ENCODE data around the gene RNF225. TPM values are rescaled to one million over a fixed set of nuclear protein-coding genes. Genes with fewer than 3 reads are reported as not detected.
"Not testable (repeated sequence)": the region's sequence is repeated elsewhere in the genome, so short reads cannot be mapped to it uniquely, and the experiment has no call there.

RNF225 gene
- polyA plus RNA-seq, 4 donors: 0.10 TPM; not detected in 3

DNA sequence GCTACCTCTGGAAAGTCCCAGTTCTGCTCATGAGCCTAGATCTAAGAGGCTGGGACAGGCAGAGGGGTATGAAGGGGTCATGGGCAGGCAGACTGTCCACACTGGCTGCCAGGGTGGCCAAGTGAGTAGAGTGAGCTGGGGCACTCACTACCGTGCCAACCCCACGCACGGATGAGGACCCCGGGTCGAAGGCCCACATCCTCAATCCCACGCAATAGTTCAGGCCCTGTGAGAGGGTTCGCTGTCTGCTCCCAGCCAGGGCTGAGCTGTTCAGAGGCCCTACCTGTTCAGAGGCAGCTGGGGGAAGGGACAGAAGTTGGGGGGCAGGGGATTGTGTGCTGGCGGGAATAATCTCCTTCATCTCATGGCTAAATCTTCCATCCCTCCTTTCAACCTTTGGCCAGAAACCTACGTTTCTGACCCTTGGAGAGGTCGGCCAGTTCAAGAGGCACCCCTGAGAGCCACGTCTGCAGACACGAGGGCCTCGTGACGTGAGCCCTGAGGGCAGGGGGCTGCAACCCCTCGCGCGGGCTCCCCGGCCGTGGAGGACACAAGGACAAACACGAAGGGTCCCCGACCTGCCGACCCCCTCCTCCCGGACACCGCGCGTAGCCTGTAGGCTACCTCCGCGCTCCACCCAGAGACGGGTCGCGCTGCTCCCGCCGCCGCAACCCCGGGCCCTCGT lies 9.4 kb upstream of the RNF225 start:
- DNase-seq (ENCODE audit: low read depth in 4 of 4, low spot score in 3 of 4): no peak

DNA sequence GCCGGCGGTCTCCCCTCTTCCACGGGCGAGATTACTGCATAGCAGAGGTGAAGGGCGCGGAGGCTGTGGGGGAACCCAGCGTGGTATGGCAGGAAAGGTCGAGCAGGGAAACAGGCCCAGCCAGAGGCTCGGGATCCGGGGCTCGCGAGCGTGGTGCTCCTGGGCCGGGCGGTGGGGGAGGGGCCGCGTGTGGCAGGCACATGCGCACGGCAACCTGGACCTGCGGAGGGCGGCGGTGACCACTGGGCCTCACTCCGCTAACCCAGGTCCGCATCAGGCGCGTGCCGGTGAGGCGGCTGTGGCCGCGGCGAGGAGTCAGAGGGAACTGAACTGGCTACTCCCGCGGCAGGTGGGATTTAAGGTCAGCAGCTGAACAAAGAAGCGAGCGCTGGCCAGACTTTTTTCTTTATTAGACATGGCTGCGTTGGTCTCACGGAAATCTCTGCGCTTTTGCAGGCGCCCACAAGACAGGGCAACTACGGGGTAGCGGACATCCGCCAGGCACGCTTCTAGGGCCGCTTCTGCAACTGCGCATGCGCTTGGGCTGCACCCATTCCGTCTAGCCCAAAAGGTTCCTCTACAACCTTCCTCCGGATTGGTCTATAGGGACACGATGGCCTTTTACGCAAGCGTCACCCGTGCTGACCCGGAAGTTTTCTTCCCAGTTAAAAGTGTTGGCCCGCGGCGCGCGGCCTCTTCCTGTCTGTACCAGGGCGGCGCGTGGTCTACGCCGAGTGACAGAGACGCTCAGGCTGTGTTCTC lies 8.7 kb upstream of the RNF225 start, which contains the start of gene RPS5:
Gene RPS5 (plus strand): TSS at position 694 of the 762 bp plus-strand sequence. CDS start 869 bp downstream, outside the sequence.
- peak; percentile 95 to 98 (median 98) for DNase-seq (ENCODE audit: low read depth in 4 of 4, low spot score in 3 of 4)

DNA sequence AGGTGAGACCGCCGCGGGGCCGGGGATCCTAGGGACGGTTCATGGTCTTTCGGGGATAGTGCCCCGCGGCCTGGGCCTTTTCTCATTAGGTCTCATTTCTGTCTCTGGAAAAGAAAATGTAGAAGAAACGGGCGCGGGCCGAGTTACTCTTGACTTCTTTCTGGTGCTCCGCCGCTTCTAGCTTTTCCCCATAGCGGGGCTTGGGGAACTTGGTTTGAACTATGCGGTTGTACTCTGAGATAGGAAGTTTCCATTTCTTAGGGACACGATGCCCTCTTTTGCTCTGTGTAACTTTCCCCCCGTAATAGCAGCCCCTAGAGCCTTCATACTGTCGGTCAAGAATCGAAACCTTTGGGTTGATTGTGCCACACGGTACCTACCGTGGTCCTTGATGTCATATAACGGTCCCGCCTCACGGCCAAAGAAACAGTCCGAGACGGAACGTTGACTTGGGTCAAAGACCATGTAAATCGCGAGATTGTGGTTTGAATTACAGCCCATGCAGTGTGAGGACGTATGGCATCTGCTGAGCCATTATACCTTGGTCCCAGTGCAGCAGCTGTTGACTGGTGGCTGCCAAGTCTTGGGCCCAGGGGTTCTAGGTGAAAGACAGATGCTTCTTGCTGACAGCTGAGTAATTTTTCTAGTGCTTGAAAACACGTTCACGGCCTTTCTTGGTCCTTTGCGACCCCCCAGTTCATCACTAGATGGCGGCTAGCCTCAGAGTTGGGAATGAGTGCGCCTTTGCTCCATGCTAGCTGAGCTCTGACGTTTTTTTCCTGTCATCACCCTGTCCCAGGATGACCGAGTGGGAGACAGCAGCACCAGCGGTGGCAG lies 7.9 kb upstream of the RNF225 start:
- no peak for DNase-seq (ENCODE audit: low read depth in 4 of 4, low spot score in 3 of 4)

DNA sequence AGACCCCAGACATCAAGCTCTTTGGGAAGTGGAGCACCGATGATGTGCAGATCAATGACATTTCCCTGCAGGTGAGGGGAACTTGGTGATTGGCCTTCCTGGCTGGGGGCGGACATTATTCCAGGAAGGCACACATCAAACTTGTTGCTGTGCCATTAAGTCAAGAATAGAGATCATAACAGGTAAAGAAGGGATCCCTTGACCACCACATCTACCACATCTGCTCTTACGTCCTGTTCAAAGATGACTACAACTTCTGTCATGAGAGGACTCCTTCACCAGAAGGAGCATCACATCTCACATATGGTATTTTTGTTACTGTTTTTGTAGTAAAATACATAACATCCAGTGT lies 7.3 kb upstream of the RNF225 start:
- no peak for DNase-seq (ENCODE audit: low read depth in 4 of 4, low spot score in 3 of 4)

DNA sequence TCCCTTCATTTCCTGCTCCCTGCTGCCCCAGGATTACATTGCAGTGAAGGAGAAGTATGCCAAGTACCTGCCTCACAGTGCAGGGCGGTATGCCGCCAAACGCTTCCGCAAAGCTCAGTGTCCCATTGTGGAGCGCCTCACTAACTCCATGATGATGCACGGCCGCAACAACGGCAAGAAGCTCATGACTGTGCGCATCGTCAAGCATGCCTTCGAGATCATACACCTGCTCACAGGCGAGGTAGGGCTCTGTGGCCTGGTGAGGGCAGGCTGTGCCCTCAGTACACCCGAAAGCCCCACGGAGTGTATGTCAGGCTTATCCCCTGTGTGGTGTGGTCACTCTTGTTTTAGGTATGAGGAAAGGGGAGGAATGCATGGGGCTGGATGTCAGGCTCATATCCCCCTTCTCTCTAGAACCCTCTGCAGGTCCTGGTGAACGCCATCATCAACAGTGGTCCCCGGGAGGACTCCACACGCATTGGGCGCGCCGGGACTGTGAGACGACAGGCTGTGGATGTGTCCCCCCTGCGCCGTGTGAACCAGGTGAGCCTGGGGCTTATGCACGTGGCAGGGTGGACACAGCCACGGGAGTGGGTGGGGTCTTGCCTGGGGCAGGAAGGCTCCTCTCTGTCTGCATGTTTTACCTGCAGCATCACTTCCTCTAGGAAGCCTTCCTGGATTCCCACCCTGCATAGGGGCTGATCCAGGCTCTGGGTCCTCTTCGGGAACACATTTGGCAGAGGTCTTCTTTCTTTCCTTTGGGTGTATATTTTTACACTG lies 2.3 kb upstream of the RNF225 start:
- no peak for DNase-seq (ENCODE audit: low read depth in 4 of 4, low spot score in 3 of 4)

DNA sequence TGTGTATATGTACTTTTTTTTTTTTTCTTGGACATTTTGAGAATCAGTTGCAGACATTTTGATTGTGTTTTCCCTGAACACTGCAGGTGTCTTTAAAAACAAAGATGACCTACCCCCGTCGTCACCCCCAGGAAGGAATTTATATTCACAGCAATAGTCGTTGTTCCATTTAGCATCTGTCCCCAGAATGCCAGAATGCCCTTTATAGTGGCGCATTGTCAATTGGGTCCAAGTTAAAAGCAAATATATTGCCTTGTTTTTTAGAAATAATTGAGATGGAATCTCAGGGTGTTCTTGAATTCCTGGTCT lies 1.8 kb upstream of the RNF225 start:
- DNase-seq (ENCODE audit: low read depth in 4 of 4, low spot score in 3 of 4): no peak

DNA sequence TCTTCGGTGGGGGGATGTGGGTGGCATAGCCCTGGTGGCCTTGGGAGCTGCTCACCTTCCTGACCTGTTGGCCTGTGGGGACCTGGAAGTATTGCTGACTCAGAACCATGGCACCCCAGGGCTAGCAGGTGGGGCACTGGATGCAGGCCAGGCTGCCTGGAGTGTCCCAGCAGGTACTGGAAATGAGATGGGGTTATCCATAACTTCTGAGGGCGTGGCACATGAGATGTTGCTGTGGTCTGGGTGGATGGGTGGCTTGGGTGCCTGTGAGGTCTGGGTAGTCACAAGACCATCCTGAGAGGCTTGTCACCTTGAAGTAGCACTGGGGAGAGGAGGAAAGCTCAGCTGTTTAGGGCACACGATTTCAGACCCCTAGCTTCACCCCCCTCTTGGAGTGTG lies 636 bp upstream of the RNF225 start:
- DNase-seq (ENCODE audit: low read depth in 4 of 4, low spot score in 3 of 4): no peak

DNA sequence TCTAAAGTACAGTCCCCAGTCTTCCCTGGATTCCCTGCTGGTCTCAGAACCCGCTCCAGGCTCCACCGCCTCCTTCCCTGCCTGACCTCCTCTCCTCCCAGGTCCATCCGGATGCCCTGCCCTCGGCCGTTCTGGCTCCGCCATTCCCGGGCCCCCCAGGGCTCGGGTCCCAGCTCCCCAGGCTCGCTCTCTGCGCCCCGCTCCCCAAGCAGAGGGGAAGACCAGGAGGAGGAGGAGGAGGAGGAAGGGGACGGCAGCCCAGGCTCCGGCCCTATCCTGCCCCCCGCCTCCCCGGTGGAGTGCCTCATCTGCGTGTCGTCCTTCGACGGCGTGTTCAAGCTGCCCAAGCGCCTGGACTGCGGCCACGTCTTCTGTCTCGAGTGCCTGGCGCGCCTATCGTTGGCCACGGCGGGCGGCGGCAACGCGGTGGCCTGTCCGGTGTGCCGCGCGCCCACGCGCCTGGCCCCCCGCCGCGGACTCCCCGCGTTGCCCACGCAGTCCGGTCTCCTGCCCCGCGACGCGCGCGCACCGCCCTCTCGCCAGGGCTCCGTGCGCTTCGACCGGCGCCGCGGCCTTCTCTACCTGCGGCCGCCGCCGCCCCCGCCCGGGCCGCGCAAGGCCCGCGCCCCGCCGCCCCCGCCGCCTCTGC lies 647 bp downstream of the RNF225 start:
- DNase-seq (ENCODE audit: low read depth in 4 of 4, low spot score in 3 of 4): no peak

DNA sequence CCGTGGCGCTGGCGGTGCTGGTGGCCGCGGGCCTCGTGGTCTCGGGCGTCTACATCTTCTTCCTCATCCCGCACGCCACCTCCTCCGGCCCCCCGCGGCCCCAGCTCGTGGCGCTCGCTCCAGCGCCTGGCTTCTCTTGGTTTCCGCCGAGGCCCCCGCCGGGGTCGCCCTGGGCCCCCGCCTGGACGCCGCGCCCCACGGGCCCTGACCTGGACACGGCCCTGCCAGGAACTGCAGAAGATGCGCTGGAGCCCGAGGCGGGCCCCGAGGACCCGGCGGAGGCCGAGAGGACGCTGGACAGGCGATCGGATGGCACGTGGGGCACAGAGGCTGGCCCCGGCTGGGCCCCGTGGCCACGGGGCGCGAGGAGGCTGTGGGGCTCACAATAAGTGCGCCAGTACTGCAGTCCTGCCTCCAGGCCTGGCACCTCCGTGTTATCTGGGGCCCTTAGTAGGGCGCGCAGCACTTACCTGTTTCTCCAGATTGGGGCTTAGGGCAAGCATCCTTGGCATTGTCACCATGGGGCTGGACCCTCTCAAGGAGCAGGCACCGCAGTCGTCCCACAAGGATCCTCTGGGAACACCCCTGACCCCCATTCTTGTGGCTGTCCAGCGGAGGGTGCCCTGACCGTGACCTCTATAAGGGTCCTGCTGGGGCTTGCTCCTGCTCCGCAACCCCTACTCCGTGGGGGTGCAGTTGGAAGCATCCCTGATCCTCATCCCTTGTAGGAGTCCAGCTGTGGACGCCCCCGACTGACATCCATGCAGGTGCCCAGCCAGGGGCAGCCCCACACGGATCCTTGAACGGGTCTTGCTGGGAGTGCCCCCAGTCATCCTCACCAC lies 1.5 kb downstream of the RNF225 start:
- DNase-seq (ENCODE audit: low read depth in 4 of 4, low spot score in 3 of 4): no peak

DNA sequence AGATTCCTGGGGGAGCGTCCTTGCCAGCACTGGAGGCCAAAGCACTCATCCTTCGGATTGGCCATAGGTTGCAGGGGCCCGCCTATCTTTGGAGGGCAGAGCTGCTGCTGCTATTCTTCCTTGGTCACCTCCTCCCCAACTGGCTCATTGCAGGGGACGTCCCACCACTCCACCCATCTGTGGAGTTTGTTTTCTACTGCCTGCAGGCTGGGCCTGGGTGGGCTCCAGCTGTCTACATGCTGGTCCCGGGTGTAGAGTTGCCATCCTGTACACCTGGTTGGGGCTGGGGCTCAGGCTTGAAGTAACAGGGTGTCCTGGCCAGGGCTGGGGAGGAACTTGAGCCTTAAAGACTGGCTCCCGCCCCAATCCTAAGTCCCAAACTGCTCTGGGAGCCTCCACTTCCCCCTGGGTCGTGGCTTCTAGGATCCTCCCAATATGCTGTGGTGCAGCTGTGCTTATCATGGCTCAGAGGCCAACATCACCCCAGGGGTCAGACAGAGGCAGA lies 2.1 kb downstream of the RNF225 start:
- DNase-seq (ENCODE audit: low read depth in 4 of 4, low spot score in 3 of 4): no peak

DNA sequence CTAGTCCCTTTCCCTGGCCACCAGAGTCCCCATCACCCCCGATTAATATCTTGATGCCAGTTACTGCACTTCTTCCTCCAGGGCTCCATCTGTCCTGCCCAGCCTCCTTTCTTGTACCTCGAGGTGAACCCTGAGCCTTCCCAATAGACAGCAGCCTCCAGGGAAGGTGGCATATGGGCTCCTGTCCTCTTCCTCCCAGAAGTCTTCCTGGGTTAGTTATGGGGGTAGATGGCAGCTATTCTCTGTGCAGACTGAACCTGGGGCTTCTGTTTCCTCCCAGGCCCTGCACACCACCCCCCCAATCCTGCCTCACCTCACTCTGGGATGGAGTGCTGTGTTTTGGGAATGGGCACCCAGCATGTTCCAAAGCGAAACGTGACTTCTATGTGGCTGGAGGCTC lies 2.6 kb downstream of the RNF225 start:
- no peak for DNase-seq (ENCODE audit: low read depth in 4 of 4, low spot score in 3 of 4)

DNA sequence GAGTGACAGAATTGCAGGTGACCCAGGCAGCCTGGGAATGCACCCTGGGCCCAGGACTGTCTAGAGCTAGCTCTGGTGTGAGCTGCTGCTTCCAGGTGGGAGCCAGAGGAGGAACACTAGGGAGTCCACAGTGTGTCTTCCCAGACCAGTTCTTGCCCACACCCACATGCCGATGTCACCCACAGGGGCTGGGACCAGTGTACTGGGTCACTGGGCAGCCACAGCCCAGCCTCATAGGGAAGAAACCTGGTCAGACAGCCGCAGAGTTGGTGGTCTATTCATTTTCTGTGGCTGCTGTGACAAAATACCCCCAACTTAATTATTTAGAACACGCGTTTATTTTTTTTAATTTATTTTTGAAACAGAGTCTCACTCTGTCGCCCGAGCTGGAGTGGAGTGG lies 3.1 kb downstream of the RNF225 start:
- no peak for DNase-seq (ENCODE audit: low read depth in 4 of 4, low spot score in 3 of 4)

DNA sequence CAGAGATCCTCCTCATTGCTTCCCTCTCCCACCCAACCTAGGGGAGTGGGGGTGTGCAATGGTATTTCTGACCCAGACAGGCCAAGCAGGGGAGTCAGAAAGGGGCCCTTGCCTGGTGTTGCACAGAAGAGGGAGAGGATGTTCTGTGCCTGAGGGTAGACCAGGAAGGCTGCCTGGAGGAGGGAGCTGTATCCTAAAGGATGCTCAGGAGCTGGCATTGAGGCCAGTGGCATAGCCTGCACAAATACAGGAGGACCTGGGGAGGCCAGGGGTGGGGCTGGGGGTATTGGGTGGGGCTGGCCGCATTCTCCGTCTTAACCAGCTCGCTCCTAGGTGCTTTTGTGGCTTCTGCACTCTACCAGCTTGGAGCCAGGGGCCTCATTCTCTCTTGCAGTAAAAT lies 4.4 kb downstream of the RNF225 start:
- no peak for DNase-seq (ENCODE audit: low read depth in 4 of 4, low spot score in 3 of 4)

DNA sequence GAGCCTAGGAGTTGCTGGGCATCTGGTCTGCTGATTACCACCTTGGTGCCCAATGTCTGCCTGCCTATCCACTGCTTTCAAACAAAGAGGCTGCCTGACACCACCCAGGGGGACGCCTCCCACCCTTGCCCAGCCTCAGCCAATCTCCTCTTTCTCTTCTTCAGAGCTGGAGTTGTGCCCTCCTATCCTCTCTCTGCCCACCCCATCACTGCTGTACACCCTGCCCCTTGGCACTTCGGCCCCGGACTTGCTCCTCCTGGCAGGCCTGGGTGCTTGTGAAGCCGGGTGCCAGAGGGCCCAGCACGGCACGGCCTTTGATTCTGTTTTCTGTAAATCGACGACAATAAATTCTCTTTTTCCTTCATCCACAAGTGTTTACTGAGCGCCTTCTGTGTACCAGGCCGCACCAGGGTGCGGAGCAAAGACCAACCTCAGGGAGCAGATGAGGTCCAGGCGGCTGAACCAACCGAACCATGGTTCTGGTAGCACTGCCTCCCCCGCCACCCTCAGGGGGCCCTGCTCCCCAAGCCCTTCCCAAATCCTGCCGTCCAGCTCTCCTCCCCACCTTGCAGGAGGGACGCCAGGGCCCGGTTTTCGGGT lies 5.0 kb downstream of the RNF225 start:
- DNase-seq (ENCODE audit: low read depth in 4 of 4, low spot score in 3 of 4): no peak

DNA sequence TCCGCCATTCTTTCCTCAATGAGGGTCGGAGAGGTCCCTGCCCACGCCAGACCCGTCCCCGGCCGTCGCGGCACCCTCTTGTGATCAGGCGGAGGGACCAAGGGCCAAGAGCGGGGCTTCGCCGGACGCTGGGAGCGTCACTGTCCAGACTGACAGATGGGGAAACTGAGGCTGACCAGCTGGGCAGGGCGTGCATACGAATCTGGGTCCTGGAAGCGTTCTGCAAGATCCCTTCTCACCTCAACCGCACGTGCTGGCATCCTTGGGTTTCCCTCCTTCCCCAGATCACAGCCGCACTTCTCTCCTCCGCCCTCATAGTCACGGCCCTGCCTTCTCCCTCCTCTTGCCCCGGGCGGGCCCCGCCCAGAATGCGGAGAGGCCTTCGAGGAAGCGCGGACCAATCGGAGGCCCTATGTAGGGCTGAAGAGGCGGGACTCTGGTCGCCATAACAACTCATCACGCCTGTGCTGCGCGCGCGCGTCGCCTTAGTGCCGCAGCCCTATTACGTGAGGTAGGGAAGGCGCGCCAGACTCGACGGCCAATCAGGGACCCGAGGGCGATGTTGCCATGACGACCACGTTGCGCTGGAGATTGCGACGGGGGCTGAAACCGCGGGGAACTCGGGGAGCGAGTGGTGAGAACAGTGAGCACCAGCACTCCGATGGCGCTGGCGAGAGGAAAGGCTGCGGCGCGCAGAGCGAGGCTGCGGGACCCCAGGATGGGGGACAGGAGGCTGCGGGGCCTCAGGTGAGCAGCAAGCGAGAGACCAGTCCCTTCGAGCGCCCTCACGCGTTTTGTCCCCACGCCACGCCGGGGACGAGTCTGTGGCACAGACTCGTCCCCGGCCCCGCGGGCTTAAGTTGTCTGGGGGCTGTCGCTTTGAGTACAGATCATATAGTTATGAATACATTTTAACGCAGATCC lies 5.7 kb downstream of the RNF225 start:
- peak; percentile 97 to 100 (median 98) for DNase-seq (ENCODE audit: low read depth in 4 of 4, low spot score in 3 of 4)

DNA sequence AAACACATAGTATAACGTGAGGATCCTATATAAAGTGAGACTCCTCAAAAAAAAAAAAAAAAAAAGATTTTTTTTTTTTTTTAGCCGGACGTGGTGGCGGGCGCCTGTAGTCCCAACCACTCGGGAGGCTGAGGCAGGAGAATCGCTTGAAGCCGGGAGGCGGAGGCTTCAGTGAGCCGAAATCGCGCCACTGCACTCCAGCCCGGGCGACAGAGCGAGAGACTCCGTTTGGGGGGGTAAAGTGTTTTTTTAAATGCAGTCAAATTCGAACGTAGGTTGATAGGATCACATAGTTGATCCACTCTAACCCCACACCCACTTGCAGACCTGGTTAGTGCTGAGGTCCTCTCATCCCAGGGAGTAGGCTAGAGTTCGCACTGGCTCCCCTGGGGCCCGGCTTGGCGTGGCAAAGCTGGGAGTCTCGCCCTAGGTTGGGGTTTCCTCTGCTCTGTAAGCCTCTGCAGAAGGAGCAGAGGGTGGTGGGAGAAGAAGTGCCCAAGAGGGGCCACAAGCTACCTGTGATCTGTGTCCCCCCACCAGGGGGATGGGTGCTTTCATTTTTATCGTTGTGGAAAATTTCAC lies 6.5 kb downstream of the RNF225 start:
- DNase-seq (ENCODE audit: low read depth in 4 of 4, low spot score in 3 of 4): no peak

DNA sequence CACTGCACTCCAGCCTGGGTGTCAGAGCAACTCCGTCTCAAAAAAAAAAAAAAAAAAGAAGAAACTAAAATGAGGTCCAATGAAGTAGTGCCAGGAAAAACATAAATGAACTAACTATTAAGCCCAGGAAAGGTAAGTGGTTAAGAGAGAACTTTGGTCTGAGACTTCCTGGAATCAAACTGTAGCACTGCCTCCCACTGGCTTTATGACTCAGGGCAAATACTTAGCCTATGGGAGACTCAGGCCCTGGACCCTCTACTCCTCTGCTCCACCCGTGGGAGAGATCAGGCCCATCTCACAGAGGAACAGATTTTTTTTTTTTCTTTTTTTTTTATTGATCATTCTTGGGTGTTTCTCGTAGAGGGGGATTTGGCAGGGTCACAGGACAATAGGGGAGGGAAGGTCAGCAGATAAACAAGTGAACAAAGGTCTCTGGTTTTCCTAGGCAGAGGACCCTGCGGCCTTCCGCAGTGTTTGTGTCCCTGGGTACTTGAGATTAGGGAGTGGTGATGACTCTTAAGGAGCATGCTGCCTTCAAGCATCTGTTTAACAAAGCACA lies 8.5 kb downstream of the RNF225 start:
- DNase-seq (ENCODE audit: low read depth in 4 of 4, low spot score in 3 of 4): not testable (repeated sequence)

All from right renal pelvis (tissue), 4 donors.